HG03045 (cell line): ENCODE results near the gene PTPRH.
"Not testable (repeated sequence)": the region's sequence is repeated elsewhere in the genome, so short reads cannot be mapped to it uniquely, and the experiment has no call there.

Experiments used
- ATAC-seq: cut with Tn5 transposase; IDR thresholded peaks from one replicate; pipeline ENCODE4 v1.9.1; 2021; ENCODE audit warnings: mild to moderate bottlenecking, moderate library complexity; ENCODE audit not compliant: unreplicated experiment

Gene PTPRH

DNA sequence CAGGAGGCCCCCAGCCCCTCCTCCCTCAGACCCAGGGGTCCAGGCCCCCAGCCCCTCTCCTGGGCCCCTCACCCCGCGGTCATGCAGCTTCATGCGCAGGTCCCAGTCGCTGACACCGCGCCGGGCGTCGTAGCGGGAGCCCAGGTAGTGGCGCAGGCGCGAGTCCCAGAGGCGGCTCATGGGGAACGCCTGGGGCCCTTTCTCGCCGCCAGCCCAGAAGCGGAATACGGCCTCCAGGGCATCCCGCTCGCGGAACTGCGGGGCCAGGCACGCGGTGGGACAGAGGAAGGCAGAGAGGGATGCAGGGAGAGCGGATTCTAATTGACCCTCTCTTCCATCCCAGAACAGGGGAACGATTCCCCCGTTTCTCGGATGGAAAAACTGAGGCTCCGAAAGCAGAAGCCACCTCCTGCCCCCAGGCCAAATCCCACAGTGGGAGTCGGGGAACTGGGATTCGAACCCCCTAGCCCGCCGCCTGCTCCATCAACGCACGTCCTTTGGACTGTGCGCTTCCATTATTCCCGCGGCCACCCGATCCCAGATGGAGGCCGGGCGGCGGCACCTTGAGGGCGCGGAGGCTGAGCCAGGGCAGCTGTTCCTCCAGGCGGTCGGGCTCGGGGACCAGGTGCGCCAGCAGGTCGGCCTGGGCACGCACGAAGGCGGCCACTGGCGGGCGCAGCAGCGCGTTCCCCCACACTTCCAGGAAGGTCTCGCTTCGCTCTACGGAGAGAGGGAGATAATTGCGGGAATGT, 47.6 kb downstream of the PTPRH start:
- ATAC-seq: no peak

DNA sequence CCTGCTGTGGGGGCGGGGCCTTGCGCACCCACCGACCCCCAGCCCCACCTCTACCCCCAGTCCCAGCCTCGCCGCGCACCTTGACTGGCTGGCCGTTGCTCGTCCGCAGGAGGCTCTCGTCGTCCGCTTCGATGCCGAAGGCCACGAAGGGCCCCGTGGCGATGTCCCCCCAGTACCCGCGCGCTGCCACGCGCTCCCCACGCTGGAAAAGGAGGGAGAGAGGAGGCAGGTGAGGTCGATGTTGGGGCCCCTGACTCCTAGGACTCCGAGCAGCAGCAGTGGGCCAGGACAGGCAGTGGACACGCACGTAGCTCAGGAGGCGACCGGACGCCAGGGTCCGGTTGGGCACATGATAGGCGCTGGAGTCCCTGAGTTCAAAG, 48.3 kb downstream of the PTPRH start:
- no peak for ATAC-seq

- no peak for ATAC-seq
Observed at GRCh38 chr19:55160128-55160985, 48.9 kb downstream of the PTPRH start.

DNA sequence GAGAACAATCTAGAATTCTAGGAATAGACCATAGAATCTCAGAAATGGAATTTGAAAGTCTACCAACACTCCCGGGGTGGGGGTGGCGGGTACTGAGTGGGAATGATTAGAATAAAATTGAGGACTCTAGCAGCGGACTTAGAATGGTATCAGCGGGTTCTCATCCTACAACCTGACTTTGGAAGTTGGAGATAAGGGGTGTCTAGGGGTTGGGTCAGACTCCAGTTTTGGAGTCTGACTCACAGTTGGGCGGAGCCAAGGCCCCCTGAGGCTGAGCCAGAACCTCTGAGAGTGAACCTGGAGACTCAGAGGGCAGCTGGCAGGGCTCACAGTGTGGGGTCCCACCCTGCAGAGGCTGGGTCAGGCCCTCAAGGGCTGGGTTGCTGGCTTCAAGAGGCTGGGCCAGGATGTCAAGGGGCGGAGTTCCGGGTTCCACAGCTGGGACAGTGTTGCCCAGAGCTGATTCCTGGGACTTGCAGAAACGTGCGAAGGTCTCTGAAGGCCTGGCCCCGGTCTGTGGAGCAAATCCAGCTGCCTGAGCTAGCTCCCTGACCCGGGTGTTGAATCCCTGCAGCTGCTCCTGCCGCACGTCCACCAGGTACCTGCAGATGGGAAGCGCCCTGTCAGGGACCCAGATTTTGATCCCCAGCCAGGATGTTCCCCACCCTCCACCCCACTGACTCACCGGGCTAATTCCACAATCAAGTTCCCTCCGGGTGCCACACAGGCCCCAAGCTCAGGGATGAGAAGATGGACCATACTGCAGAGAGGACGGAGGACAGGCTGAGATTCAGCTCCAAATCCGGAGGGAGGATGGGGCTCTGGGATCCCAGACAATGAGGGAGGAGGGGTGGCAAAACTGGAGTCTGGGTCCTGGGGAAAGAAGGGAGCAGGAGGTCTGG, 50.2 kb downstream of the PTPRH start:
- no peak for ATAC-seq

GRCh38 chr19:55158423-55158822, 50.9 kb downstream of the PTPRH start:
- ATAC-seq: no peak

DNA sequence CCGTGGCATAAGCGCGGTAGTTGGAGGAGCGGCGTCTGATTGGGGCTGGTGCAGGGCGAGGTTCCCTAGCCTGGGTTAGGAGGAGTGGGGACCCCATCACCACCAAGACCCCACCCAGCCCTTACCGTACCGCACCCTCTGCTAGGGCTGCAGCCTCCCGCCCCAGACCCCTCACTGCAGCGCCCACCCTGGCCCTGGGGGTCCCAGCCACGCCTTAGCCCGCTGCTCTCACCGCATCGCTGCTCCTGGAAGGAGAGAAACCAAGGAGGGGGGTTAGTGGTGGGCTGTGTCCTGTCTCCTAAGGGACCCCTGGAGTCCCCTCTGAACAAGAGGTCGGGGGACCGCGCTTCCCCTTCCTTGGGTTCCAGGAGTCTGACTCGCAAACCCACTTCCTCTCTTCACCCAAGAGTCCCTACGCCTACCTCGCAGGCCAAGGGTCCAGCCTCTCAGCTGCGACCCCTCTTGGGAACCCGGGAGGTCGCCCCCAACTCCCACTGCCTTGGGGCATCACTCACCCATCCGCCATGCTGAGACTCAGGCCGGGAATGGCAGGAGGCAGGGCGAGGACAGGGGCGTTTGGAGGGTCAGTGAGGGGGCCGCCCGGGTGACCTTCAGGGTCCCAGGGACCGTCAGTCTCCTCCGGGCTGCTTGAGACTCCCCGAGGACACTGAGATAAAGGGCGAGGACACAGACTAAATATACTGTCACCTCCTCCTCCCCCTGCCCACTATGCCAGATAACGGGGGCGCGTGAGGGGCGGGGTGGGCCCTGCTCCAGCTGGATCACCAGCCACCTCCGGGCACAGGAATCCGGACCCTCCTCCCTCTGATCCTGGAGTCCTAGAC, 52.0 kb downstream of the PTPRH start, which contains the start of gene TNNI3:
Gene TNNI3, minus strand, starts transcription at position 669 of the 845 bp plus-strand sequence. Its CDS starts 143 bp downstream, at position 526.
- no peak for ATAC-seq

DNA sequence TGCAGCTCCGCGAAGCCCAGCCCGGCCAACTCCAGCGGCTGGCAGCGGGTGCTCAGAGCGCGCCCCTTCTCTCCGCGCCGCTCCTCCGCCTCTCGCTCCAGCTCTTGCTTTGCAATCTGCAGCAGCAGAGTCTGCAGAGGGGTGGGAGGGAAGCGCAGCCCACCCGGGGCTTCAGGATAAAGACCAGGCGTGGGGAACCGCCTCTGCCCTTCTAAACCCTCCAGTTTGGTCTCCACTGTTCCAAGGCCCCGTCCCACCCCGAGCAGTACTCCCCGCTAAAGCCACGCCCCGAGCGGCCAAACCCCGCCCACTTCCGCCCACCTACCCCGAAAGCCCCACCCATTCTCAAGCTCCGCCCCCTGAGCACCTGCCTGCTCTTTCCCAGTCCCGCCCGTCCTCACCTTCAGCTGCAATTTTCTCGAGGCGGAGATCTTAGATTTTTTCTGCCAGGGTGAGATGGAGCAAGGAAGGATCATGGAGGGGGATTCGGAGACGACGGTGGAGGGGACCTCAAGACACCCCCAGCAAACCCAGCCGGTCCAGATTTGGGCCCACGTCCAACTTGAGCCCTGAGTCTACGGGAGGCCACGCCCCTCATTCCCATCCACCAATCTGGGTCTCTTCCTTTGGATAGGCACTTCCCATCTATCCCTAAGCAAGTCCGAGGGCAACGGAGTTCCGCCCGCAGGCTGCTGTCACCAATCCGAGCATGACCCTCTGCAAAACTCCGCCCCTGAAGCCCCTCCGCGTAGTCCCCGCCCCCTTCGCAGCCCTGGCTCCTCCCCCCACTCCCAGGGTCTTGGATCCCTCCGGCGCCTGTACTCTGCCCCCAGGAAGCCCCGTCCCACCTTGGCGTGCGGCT, 52.9 kb downstream of the PTPRH start:
- no peak for ATAC-seq

DNA sequence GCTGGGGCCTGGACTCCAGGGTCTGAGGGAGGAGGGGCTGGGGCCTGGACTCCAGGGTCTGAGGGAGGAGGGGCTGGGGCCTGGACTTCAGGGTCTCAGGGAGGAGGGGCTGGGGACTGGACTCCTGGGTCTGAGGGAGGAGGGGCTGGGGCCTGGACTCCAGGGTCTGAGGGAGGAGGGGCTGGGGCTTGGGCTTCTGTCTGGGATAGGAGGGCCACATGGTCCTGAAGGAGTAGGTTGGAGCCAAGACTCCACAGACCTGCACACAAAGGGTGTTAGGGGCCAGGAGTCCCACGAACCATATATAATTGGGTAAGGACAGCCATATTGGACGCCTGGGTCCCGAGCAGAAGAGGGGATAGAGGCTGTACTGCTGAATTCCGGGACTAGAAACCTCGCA, 53.5 kb downstream of the PTPRH start:
- ATAC-seq: not testable (repeated sequence)

GRCh38 chr19:55153652-55154264, 55.5 kb downstream of the PTPRH start:
- ATAC-seq: no peak

- no peak for ATAC-seq
Observed at GRCh38 chr19:55152017-55152416, 57.3 kb downstream of the PTPRH start.

- no peak for ATAC-seq
Observed at GRCh38 chr19:55149078-55150003, 60.0 kb downstream of the PTPRH start, which contains the start of gene TNNT1. Gene TNNT1 (minus strand): TSS chr19:55149206. CDS start chr19:55147157, 2,049 bp downstream.

DNA sequence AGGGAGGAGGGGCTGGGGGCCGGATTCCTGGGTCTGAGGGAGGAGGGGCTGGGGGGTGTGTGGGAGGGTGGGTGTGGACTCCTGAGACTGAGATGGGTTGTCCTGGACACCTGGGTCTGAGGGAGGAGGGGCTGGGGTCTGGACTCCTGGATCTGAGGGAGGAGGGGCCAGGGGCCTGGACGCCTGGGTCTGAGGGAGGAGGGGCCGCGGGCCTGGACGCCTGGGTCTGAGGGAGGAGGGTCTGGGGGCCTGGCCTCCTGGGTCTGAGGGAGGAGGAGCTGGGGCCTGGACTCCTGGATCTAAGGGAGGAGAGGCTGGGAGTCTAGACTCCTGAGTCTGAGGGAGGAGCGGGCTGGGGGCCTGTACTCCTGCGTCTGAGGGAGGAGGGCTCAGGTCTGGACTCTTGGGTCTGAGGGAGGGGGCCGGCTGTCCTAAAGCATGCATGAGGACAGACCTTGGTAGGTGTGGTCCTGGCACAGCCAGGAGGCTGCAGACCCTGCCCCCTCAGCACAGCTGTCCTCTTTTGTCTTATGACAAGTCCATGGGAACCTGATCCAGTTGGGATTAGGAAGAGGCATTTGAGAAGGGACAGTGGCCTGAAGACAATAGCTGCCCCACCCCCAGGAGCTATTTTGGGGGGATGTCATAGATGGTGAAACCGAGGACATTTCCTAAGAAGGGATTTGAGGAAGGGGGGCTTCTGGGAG, 61.6 kb downstream of the PTPRH start:
- ATAC-seq: no peak

DNA sequence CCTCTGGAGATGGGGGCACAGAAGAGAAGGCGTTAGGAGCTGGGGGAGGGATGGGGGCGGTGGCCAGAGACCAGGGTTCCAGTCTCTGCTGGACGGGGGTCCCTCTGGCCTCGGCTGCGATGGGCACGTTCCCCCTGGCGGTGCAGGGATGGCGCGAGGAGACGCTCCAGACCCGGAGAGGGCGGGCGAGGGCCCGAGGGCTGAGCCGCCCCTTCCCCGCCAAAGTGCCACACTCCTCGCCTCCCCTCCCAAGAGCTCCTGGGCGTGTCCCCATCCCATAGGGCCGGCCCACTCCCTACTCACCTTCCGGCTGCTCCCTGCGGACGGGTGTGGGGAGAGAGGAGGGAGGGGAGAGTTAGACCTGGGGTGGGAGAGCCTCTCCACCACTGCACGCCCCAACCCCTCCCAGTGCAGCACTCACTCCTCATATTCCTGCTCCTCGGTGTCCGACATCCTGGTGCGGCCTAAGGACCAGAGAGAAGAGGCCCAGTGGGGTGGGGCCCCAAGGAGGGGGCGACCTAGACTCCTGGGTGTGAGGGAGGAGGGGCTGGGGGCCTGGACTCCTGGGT, 62.5 kb downstream of the PTPRH start:
- ATAC-seq: no peak

DNA sequence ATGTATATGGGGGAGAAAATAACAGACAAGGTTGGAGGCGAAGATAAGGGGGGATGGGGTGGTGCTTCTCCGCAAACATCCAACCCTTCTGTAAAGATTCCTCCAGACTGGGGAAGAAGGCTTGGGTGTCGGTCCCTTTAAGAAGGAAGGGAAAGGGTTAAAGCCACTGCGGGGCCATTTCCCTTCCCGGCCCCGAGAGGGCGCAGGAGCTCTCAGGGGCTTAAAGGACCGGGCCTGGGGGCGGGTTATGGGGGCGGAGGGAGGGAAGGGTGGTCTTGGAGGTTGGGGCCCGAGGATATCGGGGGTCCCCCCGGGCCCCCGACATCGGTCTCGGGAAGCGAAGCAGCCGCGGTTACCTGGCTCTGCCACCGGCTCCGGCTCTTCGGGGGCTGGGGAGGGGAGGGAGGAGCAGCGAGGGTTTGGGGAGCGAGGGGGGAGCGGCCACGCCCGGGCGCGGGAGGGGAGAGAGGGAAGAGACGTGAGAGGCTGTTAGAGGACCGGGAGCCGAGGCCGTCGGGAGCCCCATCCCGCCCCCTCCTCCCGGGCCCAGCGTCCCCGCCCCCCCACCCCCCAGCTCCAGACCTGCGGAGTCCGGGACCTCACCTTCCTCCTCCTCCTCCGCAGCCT, 63.1 kb downstream of the PTPRH start:
- no peak for ATAC-seq

- no peak for ATAC-seq
Observed at GRCh38 chr19:55145232-55145631, 64.1 kb downstream of the PTPRH start.

- no peak for ATAC-seq
Observed at GRCh38 chr19:55141696-55142095, 67.6 kb downstream of the PTPRH start.
